GM23338 (cell line): ENCODE measurements around the gene TNFRSF8. TPM values are rescaled to one million over a fixed set of nuclear protein-coding genes. Genes with fewer than 3 reads are reported as not detected.

Experiments used
- ATAC-seq: fragments of 200-7000 bp; cut with Tn5 transposase; 3 replicates; pipeline ENCODE4 v1.9.1; 2020
- DNase-seq: peaks from one replicate; pipeline ENCODE4 v3.0.0-alpha.2; 2015; ENCODE audit warnings: low spot score
- H2AFZ ChIP-seq: fragments of 200-600 bp; sonication (generic); 2 replicates; pipeline ENCODE4 v1.8.0; 2016; ENCODE audit warnings: antibody characterized with exemption, mild to moderate bottlenecking, moderate library complexity
- H3F3A ChIP-seq: fragments of 200-600 bp; sonication (generic); replicated peaks from 2 replicates; pipeline ENCODE4 v1.8.0; 2017; ENCODE audit warnings: antibody characterized with exemption, mixed run types, low read depth
- H3K27ac ChIP-seq: fragments of 200-600 bp; sonication (generic); 2 replicates; pipeline ENCODE4 v1.6.1; 2016; ENCODE audit warnings: low read depth
- H3K27me3 ChIP-seq: fragments of 200-600 bp; sonication (generic); 2 replicates; pipeline ENCODE4 v1.8.0; 2016; ENCODE audit warnings: mild to moderate bottlenecking, mixed run types, moderate library complexity; ENCODE audit not compliant: insufficient read depth
- H3K36me3 ChIP-seq: fragments of 200-600 bp; sonication (generic); 2 replicates; pipeline ENCODE4 v1.8.0; 2016; ENCODE audit warnings: mild to moderate bottlenecking; ENCODE audit not compliant: insufficient read depth
- H3K4me1 ChIP-seq: fragments of 200-600 bp; sonication (generic); 2 replicates; pipeline ENCODE4 v1.8.0; 2016; ENCODE audit warnings: mild to moderate bottlenecking, moderate library complexity; ENCODE audit not compliant: insufficient read depth
- H3K4me2 ChIP-seq: fragments of 200-600 bp; sonication (generic); 2 replicates; pipeline ENCODE4 v1.7.1; 2017; ENCODE audit warnings: mixed run types
- H3K4me3 ChIP-seq: fragments of 200-600 bp; sonication (generic); 2 replicates; pipeline ENCODE4 v1.6.1; 2016; ENCODE audit warnings: mixed run types
- H3K79me2 ChIP-seq: fragments of 200-600 bp; sonication (generic); replicated peaks from 2 replicates; pipeline ENCODE4 v1.8.0; 2017; ENCODE audit warnings: mild to moderate bottlenecking; ENCODE audit not compliant: insufficient read depth
- H3K9me2 ChIP-seq: fragments of 200-600 bp; sonication (generic); 2 replicates; pipeline ENCODE4 v1.8.0; 2017; ENCODE audit not compliant: insufficient read depth
- H4K20me1 ChIP-seq: fragments of 200-600 bp; sonication (generic); replicated peaks from 2 replicates; pipeline ENCODE4 v1.8.0; 2017; ENCODE audit warnings: mild to moderate bottlenecking; ENCODE audit not compliant: insufficient read depth
- H3K27ac Mint-ChIP-seq: 2 replicates; pipeline ENCODE4 v1.8.0; 2020; ENCODE audit warnings: inconsistent platforms, mild to moderate bottlenecking, moderate library complexity, mixed read lengths
- H3K27me3 Mint-ChIP-seq: 3 replicates; pipeline ENCODE4 v1.8.0; 2022; ENCODE audit warnings: low read depth, mild to moderate bottlenecking, moderate library complexity, mixed read lengths, inconsistent platforms; ENCODE audit not compliant: insufficient read depth, poor library complexity
- H3K36me3 Mint-ChIP-seq: 3 replicates; pipeline ENCODE4 v1.8.0; 2021; ENCODE audit warnings: low read depth, mild to moderate bottlenecking, inconsistent platforms, moderate library complexity, mixed read lengths
- H3K4me1 Mint-ChIP-seq: 3 replicates; pipeline ENCODE4 v1.8.0; 2020; ENCODE audit warnings: mild to moderate bottlenecking, inconsistent platforms, mixed read lengths
- H3K4me3 Mint-ChIP-seq: 3 replicates; pipeline ENCODE4 v1.8.0; 2021; ENCODE audit warnings: moderate library complexity, mild to moderate bottlenecking, inconsistent platforms, mixed read lengths
- H3K9me3 Mint-ChIP-seq: 3 replicates; pipeline ENCODE4 v1.8.0; 2020; ENCODE audit warnings: moderate library complexity, mild to moderate bottlenecking, inconsistent platforms, mixed read lengths
- CREB1 ChIP-seq: fragments of 250-450 bp; sonication (Bioruptor Pico); IDR thresholded peaks from 2 replicates; pipeline ENCODE4 v1.5.0; 2020; ENCODE audit warnings: low read depth, mild to moderate bottlenecking, moderate library complexity
- EZH2 ChIP-seq: fragments of 200-600 bp; sonication (generic); IDR thresholded peaks from one replicate; pipeline ENCODE4 v1.8.0; 2017; ENCODE audit warnings: antibody characterized with exemption, mild to moderate bottlenecking, low read depth; ENCODE audit not compliant: unreplicated experiment
- EZH2phosphoT487 ChIP-seq: fragments of 200-600 bp; sonication (generic); IDR thresholded peaks from one replicate; pipeline ENCODE4 v1.8.1; 2018; ENCODE audit warnings: antibody characterized with exemption; ENCODE audit not compliant: unreplicated experiment
- JUNB ChIP-seq: IDR thresholded peaks from one replicate; pipeline ENCODE4 v1.6.1; 2016; ENCODE audit warnings: antibody characterized with exemption; ENCODE audit not compliant: unreplicated experiment
- NANOG ChIP-seq: IDR thresholded peaks from 2 replicates; pipeline ENCODE4 v1.6.1; 2016; ENCODE audit warnings: antibody characterized with exemption, borderline replicate concordance
- POLR2AphosphoS5 ChIP-seq: IDR thresholded peaks from 2 replicates; pipeline ENCODE4 v1.6.1; 2016; ENCODE audit warnings: antibody characterized with exemption, low read depth
- STAT1 ChIP-seq: IDR thresholded peaks from one replicate; pipeline ENCODE4 v1.6.1; 2016; ENCODE audit warnings: antibody characterized with exemption; ENCODE audit not compliant: unreplicated experiment
- ZNF114 ChIP-seq: fragments of 250-450 bp; sonication (Bioruptor Pico); IDR thresholded peaks from 2 replicates; pipeline ENCODE4 v1.5.0; 2020; ENCODE audit warnings: mild to moderate bottlenecking, moderate library complexity
- ZNF331 ChIP-seq: fragments of 250-450 bp; sonication (Bioruptor Pico); IDR thresholded peaks from 2 replicates; pipeline ENCODE4 v1.5.0; 2020; ENCODE audit warnings: low read depth, mild to moderate bottlenecking, moderate library complexity
- polyA plus RNA-seq: library from polyadenylated mRNA; unstranded; fragments of >200 nt; fragmentation: Nextera tagmentation; extraction: Ambion mirVana; gene quantifications from 2 replicates; pipeline ENCODE4 v1.2.1, GENCODE V29; 2016
- total RNA-seq: library from RNA; depleted of rRNA; stranded (reverse); fragments of >200 nt; shearing (Covaris generic); gene quantifications from 2 replicates; pipeline ENCODE4 v1.2.3, GENCODE V29; 2014
- TF ChIP-seq, protein P1 (sequence below): IDR thresholded peaks from 2 replicates; pipeline ENCODE4 v1.6.1; 2016; ENCODE audit warnings: antibody characterized with exemption
- TF ChIP-seq, protein P2 (sequence below), 2 experiments: fragments of 200-600 bp in 1 of 2; sonication (generic) in 1 of 2; conservative IDR thresholded peaks; 2 replicates each; pipeline versions ENCODE4 v1.5.1 to v1.6.1; 2016 to 2017; ENCODE audit warnings: antibody characterized with exemption in 2 of 2, low read depth in 2 of 2, mild to moderate bottlenecking in 2 of 2, moderate library complexity in 1 of 2
- TF ChIP-seq, protein P3 (sequence below): fragments of 250-450 bp; sonication (Bioruptor Pico); IDR thresholded peaks from 2 replicates; pipeline ENCODE4 v1.5.0; 2020; ENCODE audit warnings: mild to moderate bottlenecking, moderate library complexity
- TF ChIP-seq, protein P4 (sequence below): IDR thresholded peaks from one replicate; pipeline ENCODE4 v1.6.1; 2018; ENCODE audit warnings: antibody characterized with exemption; ENCODE audit not compliant: unreplicated experiment

TNFRSF8 gene
- total and polyA plus RNA-seq, 2 experiments from 2014 or later = 11.7 to 28.2 TPM

- Histone ChIP-seq H3K4me3 (no peak overlapping the region), H3K27me3 (no peaks in the 10 kb centered on the region), H3K36me3 (no peaks in the 10 kb centered on the region), H4K20me1 (no peaks in the 10 kb centered on the region), H3K79me2 (no peaks in the 10 kb centered on the region), H3K27ac (no peak overlapping the region), H3K9me2 (no peaks in the 10 kb centered on the region), H2AFZ (no peak overlapping the region), H3F3A (no peaks in the 10 kb centered on the region), H3K4me2 (no peak overlapping the region), H3K4me1 (peaks cover 5% of the 10 kb centered on the region; the same call in 1 of the 2 replicates)
- ATAC-seq = no peak
- peaks cover 4% of the 10 kb centered on the region; the same call in 1 of the 3 replicates for H3K36me3 Mint-ChIP-seq
- peaks cover 9% of the 10 kb centered on the region for H3K27me3 Mint-ChIP-seq
- H3K9me3 Mint-ChIP-seq = peaks cover 5% of the 10 kb centered on the region
- DNase-seq = no peak
- H3K27ac Mint-ChIP-seq = no peak overlapping the region
- no peak overlapping the region for H3K4me3 Mint-ChIP-seq
- H3K4me1 Mint-ChIP-seq = peaks cover 17% of the 10 kb centered on the region
- TF ChIP-seq, protein P1, sequence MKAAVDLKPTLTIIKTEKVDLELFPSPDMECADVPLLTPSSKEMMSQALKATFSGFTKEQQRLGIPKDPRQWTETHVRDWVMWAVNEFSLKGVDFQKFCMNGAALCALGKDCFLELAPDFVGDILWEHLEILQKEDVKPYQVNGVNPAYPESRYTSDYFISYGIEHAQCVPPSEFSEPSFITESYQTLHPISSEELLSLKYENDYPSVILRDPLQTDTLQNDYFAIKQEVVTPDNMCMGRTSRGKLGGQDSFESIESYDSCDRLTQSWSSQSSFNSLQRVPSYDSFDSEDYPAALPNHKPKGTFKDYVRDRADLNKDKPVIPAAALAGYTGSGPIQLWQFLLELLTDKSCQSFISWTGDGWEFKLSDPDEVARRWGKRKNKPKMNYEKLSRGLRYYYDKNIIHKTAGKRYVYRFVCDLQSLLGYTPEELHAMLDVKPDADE = no peak
- no peak for TF ChIP-seq NANOG
- TF ChIP-seq EZH2 = no peak
- TF ChIP-seq EZH2phosphoT487 = no peak
- TF ChIP-seq, protein P2, sequence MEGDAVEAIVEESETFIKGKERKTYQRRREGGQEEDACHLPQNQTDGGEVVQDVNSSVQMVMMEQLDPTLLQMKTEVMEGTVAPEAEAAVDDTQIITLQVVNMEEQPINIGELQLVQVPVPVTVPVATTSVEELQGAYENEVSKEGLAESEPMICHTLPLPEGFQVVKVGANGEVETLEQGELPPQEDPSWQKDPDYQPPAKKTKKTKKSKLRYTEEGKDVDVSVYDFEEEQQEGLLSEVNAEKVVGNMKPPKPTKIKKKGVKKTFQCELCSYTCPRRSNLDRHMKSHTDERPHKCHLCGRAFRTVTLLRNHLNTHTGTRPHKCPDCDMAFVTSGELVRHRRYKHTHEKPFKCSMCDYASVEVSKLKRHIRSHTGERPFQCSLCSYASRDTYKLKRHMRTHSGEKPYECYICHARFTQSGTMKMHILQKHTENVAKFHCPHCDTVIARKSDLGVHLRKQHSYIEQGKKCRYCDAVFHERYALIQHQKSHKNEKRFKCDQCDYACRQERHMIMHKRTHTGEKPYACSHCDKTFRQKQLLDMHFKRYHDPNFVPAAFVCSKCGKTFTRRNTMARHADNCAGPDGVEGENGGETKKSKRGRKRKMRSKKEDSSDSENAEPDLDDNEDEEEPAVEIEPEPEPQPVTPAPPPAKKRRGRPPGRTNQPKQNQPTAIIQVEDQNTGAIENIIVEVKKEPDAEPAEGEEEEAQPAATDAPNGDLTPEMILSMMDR (conservative IDR thresholded peaks at IDR 0.05; ENCODE audit: low read depth in 2 of 2) = no peak
- TF ChIP-seq ZNF114 = no peak
- TF ChIP-seq, protein P3, sequence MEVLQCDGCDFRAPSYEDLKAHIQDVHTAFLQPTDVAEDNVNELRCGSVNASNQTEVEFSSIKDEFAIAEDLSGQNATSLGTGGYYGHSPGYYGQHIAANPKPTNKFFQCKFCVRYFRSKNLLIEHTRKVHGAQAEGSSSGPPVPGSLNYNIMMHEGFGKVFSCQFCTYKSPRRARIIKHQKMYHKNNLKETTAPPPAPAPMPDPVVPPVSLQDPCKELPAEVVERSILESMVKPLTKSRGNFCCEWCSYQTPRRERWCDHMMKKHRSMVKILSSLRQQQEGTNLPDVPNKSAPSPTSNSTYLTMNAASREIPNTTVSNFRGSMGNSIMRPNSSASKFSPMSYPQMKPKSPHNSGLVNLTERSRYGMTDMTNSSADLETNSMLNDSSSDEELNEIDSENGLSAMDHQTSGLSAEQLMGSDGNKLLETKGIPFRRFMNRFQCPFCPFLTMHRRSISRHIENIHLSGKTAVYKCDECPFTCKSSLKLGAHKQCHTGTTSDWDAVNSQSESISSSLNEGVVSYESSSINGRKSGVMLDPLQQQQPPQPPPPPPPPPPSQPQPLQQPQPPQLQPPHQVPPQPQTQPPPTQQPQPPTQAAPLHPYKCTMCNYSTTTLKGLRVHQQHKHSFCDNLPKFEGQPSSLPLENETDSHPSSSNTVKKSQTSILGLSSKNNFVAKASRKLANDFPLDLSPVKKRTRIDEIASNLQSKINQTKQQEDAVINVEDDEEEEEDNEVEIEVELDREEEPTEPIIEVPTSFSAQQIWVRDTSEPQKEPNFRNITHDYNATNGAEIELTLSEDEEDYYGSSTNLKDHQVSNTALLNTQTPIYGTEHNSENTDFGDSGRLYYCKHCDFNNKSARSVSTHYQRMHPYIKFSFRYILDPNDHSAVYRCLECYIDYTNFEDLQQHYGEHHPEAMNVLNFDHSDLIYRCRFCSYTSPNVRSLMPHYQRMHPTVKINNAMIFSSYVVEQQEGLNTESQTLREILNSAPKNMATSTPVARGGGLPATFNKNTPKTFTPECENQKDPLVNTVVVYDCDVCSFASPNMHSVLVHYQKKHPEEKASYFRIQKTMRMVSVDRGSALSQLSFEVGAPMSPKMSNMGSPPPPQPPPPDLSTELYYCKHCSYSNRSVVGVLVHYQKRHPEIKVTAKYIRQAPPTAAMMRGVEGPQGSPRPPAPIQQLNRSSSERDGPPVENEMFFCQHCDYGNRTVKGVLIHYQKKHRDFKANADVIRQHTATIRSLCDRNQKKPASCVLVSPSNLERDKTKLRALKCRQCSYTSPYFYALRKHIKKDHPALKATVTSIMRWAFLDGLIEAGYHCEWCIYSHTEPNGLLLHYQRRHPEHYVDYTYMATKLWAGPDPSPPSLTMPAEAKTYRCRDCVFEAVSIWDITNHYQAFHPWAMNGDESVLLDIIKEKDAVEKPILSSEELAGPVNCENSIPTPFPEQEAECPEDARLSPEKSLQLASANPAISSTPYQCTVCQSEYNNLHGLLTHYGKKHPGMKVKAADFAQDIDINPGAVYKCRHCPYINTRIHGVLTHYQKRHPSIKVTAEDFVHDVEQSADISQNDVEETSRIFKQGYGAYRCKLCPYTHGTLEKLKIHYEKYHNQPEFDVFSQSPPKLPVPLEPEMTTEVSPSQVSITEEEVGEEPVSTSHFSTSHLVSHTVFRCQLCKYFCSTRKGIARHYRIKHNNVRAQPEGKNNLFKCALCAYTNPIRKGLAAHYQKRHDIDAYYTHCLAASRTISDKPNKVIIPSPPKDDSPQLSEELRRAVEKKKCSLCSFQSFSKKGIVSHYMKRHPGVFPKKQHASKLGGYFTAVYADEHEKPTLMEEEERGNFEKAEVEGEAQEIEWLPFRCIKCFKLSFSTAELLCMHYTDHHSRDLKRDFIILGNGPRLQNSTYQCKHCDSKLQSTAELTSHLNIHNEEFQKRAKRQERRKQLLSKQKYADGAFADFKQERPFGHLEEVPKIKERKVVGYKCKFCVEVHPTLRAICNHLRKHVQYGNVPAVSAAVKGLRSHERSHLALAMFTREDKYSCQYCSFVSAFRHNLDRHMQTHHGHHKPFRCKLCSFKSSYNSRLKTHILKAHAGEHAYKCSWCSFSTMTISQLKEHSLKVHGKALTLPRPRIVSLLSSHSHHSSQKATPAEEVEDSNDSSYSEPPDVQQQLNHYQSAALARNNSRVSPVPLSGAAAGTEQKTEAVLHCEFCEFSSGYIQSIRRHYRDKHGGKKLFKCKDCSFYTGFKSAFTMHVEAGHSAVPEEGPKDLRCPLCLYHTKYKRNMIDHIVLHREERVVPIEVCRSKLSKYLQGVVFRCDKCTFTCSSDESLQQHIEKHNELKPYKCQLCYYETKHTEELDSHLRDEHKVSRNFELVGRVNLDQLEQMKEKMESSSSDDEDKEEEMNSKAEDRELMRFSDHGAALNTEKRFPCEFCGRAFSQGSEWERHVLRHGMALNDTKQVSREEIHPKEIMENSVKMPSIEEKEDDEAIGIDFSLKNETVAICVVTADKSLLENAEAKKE (CRISPR knock-in tag) = no peak
- no peak for TF ChIP-seq CREB1 (CRISPR knock-in tag)
- TF ChIP-seq STAT1 = no peak
- no peak for TF ChIP-seq POLR2AphosphoS5
- TF ChIP-seq JUNB = no peak
- TF ChIP-seq, protein P4, sequence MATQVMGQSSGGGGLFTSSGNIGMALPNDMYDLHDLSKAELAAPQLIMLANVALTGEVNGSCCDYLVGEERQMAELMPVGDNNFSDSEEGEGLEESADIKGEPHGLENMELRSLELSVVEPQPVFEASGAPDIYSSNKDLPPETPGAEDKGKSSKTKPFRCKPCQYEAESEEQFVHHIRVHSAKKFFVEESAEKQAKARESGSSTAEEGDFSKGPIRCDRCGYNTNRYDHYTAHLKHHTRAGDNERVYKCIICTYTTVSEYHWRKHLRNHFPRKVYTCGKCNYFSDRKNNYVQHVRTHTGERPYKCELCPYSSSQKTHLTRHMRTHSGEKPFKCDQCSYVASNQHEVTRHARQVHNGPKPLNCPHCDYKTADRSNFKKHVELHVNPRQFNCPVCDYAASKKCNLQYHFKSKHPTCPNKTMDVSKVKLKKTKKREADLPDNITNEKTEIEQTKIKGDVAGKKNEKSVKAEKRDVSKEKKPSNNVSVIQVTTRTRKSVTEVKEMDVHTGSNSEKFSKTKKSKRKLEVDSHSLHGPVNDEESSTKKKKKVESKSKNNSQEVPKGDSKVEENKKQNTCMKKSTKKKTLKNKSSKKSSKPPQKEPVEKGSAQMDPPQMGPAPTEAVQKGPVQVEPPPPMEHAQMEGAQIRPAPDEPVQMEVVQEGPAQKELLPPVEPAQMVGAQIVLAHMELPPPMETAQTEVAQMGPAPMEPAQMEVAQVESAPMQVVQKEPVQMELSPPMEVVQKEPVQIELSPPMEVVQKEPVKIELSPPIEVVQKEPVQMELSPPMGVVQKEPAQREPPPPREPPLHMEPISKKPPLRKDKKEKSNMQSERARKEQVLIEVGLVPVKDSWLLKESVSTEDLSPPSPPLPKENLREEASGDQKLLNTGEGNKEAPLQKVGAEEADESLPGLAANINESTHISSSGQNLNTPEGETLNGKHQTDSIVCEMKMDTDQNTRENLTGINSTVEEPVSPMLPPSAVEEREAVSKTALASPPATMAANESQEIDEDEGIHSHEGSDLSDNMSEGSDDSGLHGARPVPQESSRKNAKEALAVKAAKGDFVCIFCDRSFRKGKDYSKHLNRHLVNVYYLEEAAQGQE = no peak
- TF ChIP-seq ZNF331 (CRISPR knock-in tag) = no peak
Observed at GRCh38 chr1:12055259-12055658, 7.8 kb upstream of the TNFRSF8 start.
